ENCODE results near the gene TTC21B. TPM values are rescaled to one million over a fixed set of nuclear protein-coding genes. Genes with fewer than 3 reads are reported as not detected.

Gene TTC21B
- total and polyA plus RNA-seq, 8 donors: 3.3 to 78.6 (median 11.8) TPM

DNA sequence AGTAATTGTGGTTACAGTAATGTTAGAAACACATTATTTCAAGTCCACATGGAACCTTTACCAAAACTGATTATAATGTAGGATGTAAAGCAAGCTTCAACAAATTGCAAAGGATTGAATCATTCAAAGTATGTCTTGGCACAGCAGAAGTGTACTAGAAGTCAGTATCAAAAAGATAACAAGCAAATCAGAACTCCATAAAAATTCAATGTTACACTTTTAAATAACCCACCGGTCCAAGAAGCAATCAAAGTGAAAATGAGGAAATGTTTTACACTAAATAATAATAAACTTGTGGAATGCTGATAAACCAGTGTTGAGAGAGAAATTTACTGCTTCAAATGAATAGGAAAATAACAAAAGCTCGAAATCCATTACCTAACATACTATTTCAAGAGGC, 47.7 kb downstream of the TTC21B start:
- WGBS, 5 donors: 52 to 82% (median 73%) methylated on average over 2 of the region's 2 CpGs
- intact Hi-C loops (cut with DNase I; ENCODE audit: low total_unique reads): no loop called here
- Histone ChIP-seq H3K36me3 (peaks cover 5 to 41% (median 25%) of the 10 kb centered on the region in 4 donors), H3K4me3 (no peak overlapping the region), H3K4me1 (peaks cover 0 to 10% (median 4%) of the 10 kb centered on the region in 4 donors), H3K9me3 (no peaks in the 10 kb centered on the region), H3K27me3 (no peaks in the 10 kb centered on the region), H3K27ac (no peak overlapping the region)
- no peak for TF ChIP-seq POLR2AphosphoS5 (IDR thresholded peaks at IDR 0.05)
- no peak for TF ChIP-seq CTCF (IDR thresholded peaks at IDR 0.05)
- TF ChIP-seq POLR2A (IDR thresholded peaks at IDR 0.05): no peak
- DNase-seq: no peak

DNA sequence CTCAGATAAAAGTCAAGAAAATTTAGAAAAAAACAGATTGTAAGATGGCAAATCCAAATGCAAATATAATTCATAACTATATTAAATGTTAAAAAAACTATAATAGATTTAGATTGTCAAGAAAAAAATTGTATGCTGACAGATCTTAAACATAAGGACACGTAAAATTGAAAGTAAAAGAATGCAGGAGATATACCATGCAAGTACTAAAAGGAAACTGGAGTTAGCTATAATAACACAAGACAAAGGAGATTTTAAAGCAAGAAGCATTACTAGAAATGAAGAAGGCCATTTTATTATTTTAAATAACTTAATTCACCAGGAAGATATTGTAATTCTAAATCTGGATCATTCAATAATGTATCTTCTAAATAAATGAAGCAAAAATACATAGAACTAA, 48.3 kb downstream of the TTC21B start:
- intact Hi-C loops (cut with DNase I; ENCODE audit: low total_unique reads): no loop called here
- H3K27ac ChIP-seq: no peak overlapping the region
- no peak for DNase-seq
- TF ChIP-seq CTCF (IDR thresholded peaks at IDR 0.05) (no peak), EP300 (IDR thresholded peaks at IDR 0.05) (no peak), POLR2A (IDR thresholded peaks at IDR 0.05) (no peak), POLR2AphosphoS5 (IDR thresholded peaks at IDR 0.05) (no peak)
- peaks cover 5 to 44% (median 29%) of the 10 kb centered on the region in 4 donors for H3K36me3 ChIP-seq
- H3K4me1 ChIP-seq: peaks cover 0 to 10% (median 4%) of the 10 kb centered on the region in 4 donors
- H3K9me3 ChIP-seq: no peaks in the 10 kb centered on the region
- no peaks in the 10 kb centered on the region for H3K27me3 ChIP-seq
- WGBS, 5 donors: 74 to 96% (median 89%) methylated on average over 1 of the region's 1 CpG
- no peak overlapping the region for H3K4me3 ChIP-seq

GRCh38 chr2:165904432-165904831, 49.1 kb downstream of the TTC21B start:
- 95 to 98% (median 96%) methylated on average over 2 of the region's 2 CpGs for WGBS, 5 donors
- TF ChIP-seq EP300 (IDR thresholded peaks at IDR 0.05): no peak
- Histone ChIP-seq H3K36me3 (peaks cover 5 to 45% (median 37%) of the 10 kb centered on the region in 4 donors), H3K4me3 (no peak overlapping the region), H3K27me3 (no peaks in the 10 kb centered on the region), H3K4me1 (peaks cover 0 to 10% (median 4%) of the 10 kb centered on the region in 4 donors), H3K27ac (no peak overlapping the region), H3K9me3 (no peaks in the 10 kb centered on the region)
- DNase-seq: no peak
- intact Hi-C loops (cut with DNase I; ENCODE audit: low total_unique reads): no loop called here

DNA sequence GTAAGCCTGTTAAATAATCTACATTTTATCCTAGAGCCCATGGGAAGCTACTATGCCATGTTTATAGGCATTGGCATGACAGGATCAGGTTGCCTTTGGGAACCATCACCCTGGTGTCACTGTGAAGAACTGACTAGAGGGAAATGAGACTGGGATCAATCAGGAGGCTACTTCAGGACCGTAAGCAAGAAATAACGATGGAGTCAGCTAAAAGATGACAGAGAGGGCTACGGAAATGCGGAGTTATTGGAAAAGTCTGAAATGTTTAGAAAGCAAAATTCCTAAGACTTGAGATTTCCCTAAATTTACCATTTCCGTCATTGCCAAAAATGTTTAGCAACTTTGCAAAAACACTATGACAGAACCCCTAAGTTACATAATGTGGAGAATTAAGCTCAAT, 50.2 kb downstream of the TTC21B start:
- no peak overlapping the region for H3K27ac ChIP-seq
- no peaks in the 10 kb centered on the region for H3K9me3 ChIP-seq
- no peak for DNase-seq
- intact Hi-C loops (cut with DNase I; ENCODE audit: low total_unique reads): no loop called here
- no peak overlapping the region for H3K4me3 ChIP-seq
- 90 to 97% (median 95%) methylated on average over 5 of the region's 5 CpGs for WGBS, 5 donors
- TF ChIP-seq EP300 (IDR thresholded peaks at IDR 0.05): no peak
- TF ChIP-seq POLR2AphosphoS5 (IDR thresholded peaks at IDR 0.05): no peak
- TF ChIP-seq POLR2A (IDR thresholded peaks at IDR 0.05): no peak
- TF ChIP-seq CTCF (IDR thresholded peaks at IDR 0.05): no peak
- no peaks in the 10 kb centered on the region for H3K27me3 ChIP-seq
- peaks cover 5 to 55% (median 47%) of the 10 kb centered on the region in 4 donors for H3K36me3 ChIP-seq
- H3K4me1 ChIP-seq: peaks cover 0 to 10% (median 4%) of the 10 kb centered on the region in 4 donors

DNA sequence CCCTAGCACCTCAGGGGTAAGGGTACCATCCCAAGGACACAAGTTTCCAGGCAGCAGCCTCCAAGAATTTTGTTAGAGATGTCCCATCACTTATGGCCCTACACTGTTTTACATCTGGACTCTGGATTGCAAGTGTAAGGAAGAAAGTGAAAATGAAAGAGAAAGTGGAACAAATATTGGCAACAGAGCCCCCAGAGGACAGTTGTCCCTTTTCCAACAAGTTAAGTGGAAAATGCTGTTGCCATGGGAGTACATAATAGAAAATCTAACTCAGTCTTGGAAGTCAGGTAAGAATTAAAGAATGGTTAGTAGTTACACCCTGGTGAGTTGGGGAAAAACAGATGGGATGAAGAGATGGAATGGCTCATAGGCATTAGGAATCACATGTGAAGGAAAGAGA, 50.6 kb downstream of the TTC21B start:
- DNase-seq: peak in 1 of 2 donors; percentile 53
- intact Hi-C loops (cut with DNase I; ENCODE audit: low total_unique reads): no loop called here
- no peak for TF ChIP-seq POLR2A (IDR thresholded peaks at IDR 0.05)
- no peak for TF ChIP-seq POLR2AphosphoS5 (IDR thresholded peaks at IDR 0.05)
- TF ChIP-seq EP300 (IDR thresholded peaks at IDR 0.05): no peak
- TF ChIP-seq CTCF (IDR thresholded peaks at IDR 0.05): no peak
- Histone ChIP-seq H3K4me3 (no peak overlapping the region), H3K27ac (no peak overlapping the region), H3K36me3 (peaks cover 7 to 60% (median 52%) of the 10 kb centered on the region in 4 donors), H3K9me3 (no peaks in the 10 kb centered on the region), H3K4me1 (peaks cover 0 to 10% (median 4%) of the 10 kb centered on the region in 4 donors), H3K27me3 (no peaks in the 10 kb centered on the region)

Measured in stomach (tissue), 9 donors.